HEK293 (cell line): ENCODE results near the gene HINT1.

Source experiments
- CTCF ChIA-PET: fragments of 350-600 bp; formaldehyde crosslinking; extraction: SDS; loops from one replicate; lab custom pipeline; 2021; ENCODE audit warnings: antibody characterized with exemption; lab: Yijun Ruan, JAX
- POLR2A ChIA-PET: fragments of 300-600 bp; formaldehyde crosslinking; extraction: SDS; loops from one replicate; lab custom pipeline; 2020; ENCODE audit warnings: antibody characterized with exemption, inconsistent platforms; lab: Yijun Ruan, JAX
- H3K27ac ChIP-seq: fragments of 200-500 bp; sonication (Bioruptor generic); 2 replicates; pipeline ENCODE4 v1.5.1; 2014; ENCODE audit warnings: low read depth, low read length, control low read depth, inconsistent platforms; ENCODE audit errors: extremely low read depth
- H3K36me3 ChIP-seq, 2 experiments: fragments of 200-500 bp in 1 of 2; sonication (Bioruptor generic) in 1 of 2; 1 replicate in 1 of 2; 2 replicates in 1 of 2; pipeline ENCODE4 v1.5.1; 2014 to 2017; ENCODE audit warnings: inconsistent platforms in 2 of 2, low read length in 2 of 2; ENCODE audit not compliant: control insufficient read depth in 2 of 2, insufficient read depth in 1 of 2
- H3K4me1 ChIP-seq: fragments of 200-500 bp; sonication (Bioruptor generic); 2 replicates; pipeline ENCODE4 v1.5.1; 2014; ENCODE audit warnings: mild to moderate bottlenecking, low read length, inconsistent platforms; ENCODE audit not compliant: control insufficient read depth, insufficient read depth
- H3K4me3 ChIP-seq: 2 replicates; pipeline ENCODE4 v1.5.1; 2011; ENCODE audit warnings: low read depth, mild to moderate bottlenecking, control low read depth, low read length, moderate library complexity
- H3K9me3 ChIP-seq: fragments of 200-500 bp; sonication (Bioruptor generic); 2 replicates; pipeline ENCODE4 v1.5.1; 2014; ENCODE audit warnings: low read depth, low read length, inconsistent platforms; ENCODE audit not compliant: control insufficient read depth, insufficient read depth
- HOXD13 ChIP-seq: sonication (generic); formaldehyde crosslinking; IDR thresholded peaks from 2 replicates; pipeline ENCODE4 v1.8.0; 2022; ENCODE audit warnings: missing genetic modification reagents, borderline replicate concordance
- KLF1 ChIP-seq: fragments of 450-650 bp; formaldehyde crosslinking; IDR thresholded peaks from 2 replicates; pipeline ENCODE4 v1.5.1; 2016; ENCODE audit warnings: missing biosample characterization, missing genetic modification characterization
- PATZ1 ChIP-seq: fragments of 450-650 bp; formaldehyde crosslinking; IDR thresholded peaks from 2 replicates; pipeline ENCODE4 v1.5.1; 2016; ENCODE audit warnings: missing biosample characterization, missing genetic modification characterization
- REPIN1 ChIP-seq: fragments of 450-650 bp; formaldehyde crosslinking; IDR thresholded peaks from 2 replicates; pipeline ENCODE4 v1.5.1; 2017; ENCODE audit warnings: missing biosample characterization, missing genetic modification characterization, low read depth
- SALL2 ChIP-seq: fragments of 450-650 bp; formaldehyde crosslinking; IDR thresholded peaks from 2 replicates; pipeline ENCODE4 v1.5.0; 2017; ENCODE audit warnings: missing biosample characterization, mild to moderate bottlenecking, missing genetic modification characterization, borderline replicate concordance
- SP2 ChIP-seq: fragments of 450-650 bp; formaldehyde crosslinking; IDR thresholded peaks from 2 replicates; pipeline ENCODE4 v1.5.1; 2016; ENCODE audit warnings: missing biosample characterization, missing genetic modification characterization
- SP3 ChIP-seq: fragments of 450-650 bp; formaldehyde crosslinking; IDR thresholded peaks from 2 replicates; pipeline ENCODE4 v1.5.1; 2016; ENCODE audit warnings: missing biosample characterization, missing genetic modification characterization
- ZBTB44 ChIP-seq: fragments of 450-650 bp; IDR thresholded peaks from 2 replicates; pipeline ENCODE4 v1.5.1; 2018; ENCODE audit warnings: missing biosample characterization, mild to moderate bottlenecking, missing genetic modification characterization
- ZBTB49 ChIP-seq: fragments of 450-650 bp; formaldehyde crosslinking; IDR thresholded peaks from 2 replicates; pipeline ENCODE4 v1.5.1; 2016; ENCODE audit warnings: missing biosample characterization, missing genetic modification characterization, low read depth
- ZBTB6 ChIP-seq: fragments of 450-650 bp; formaldehyde crosslinking; IDR thresholded peaks from 2 replicates; pipeline ENCODE4 v1.5.1; 2017; ENCODE audit warnings: missing biosample characterization, missing genetic modification characterization
- ZBTB8A ChIP-seq: fragments of 450-650 bp; formaldehyde crosslinking; IDR thresholded peaks from 2 replicates; pipeline ENCODE4 v1.5.1; 2016; ENCODE audit warnings: missing biosample characterization, missing genetic modification characterization
- ZNF146 ChIP-seq: fragments of 450-650 bp; formaldehyde crosslinking; IDR thresholded peaks from 2 replicates; pipeline ENCODE4 v1.5.1; 2016; ENCODE audit warnings: missing biosample characterization, missing genetic modification characterization
- ZNF175 ChIP-seq: fragments of 450-650 bp; formaldehyde crosslinking; IDR thresholded peaks from 2 replicates; pipeline ENCODE4 v1.5.1; 2016; ENCODE audit warnings: missing biosample characterization, missing genetic modification characterization
- ZNF223 ChIP-seq: fragments of 450-650 bp; formaldehyde crosslinking; IDR thresholded peaks from 2 replicates; pipeline ENCODE4 v1.5.1; 2016; ENCODE audit warnings: missing biosample characterization, missing genetic modification characterization
- ZNF302 ChIP-seq: fragments of 450-650 bp; formaldehyde crosslinking; IDR thresholded peaks from 2 replicates; pipeline ENCODE4 v1.5.1; 2016; ENCODE audit warnings: missing biosample characterization, missing genetic modification characterization, low read depth
- ZNF433 ChIP-seq: fragments of 450-650 bp; formaldehyde crosslinking; IDR thresholded peaks from 2 replicates; pipeline ENCODE4 v1.5.1; 2016; ENCODE audit warnings: missing biosample characterization, missing genetic modification characterization, low read depth
- ZNF501 ChIP-seq: fragments of 450-650 bp; formaldehyde crosslinking; IDR thresholded peaks from 2 replicates; pipeline ENCODE4 v1.5.1; 2016; ENCODE audit warnings: missing biosample characterization, missing genetic modification characterization
- ZNF585B ChIP-seq: fragments of 450-650 bp; formaldehyde crosslinking; IDR thresholded peaks from 2 replicates; pipeline ENCODE4 v1.5.1; 2016; ENCODE audit warnings: missing biosample characterization, missing genetic modification characterization
- ZNF639 ChIP-seq: fragments of 450-650 bp; formaldehyde crosslinking; IDR thresholded peaks from 2 replicates; pipeline ENCODE4 v1.5.1; 2016; ENCODE audit warnings: missing biosample characterization, missing genetic modification characterization
- ZSCAN23 ChIP-seq: fragments of 450-650 bp; formaldehyde crosslinking; IDR thresholded peaks from 2 replicates; pipeline ENCODE4 v1.5.1; 2016; ENCODE audit warnings: missing biosample characterization, missing genetic modification characterization
- ZSCAN4 ChIP-seq: fragments of 450-650 bp; formaldehyde crosslinking; IDR thresholded peaks from 2 replicates; pipeline ENCODE4 v1.5.1; 2017; ENCODE audit warnings: missing biosample characterization, missing genetic modification characterization

HINT1 gene

GRCh38 chr5:131182839-131183238, 17.8 kb upstream of the HINT1 start:
- Histone ChIP-seq H3K4me3 (no peak overlapping the region), H3K36me3 (peaks cover 3 to 5% of the 10 kb centered on the region in 2 experiments), H3K27ac (no peak overlapping the region), H3K4me1 (no peaks in the 10 kb centered on the region), H3K9me3 (no peaks in the 10 kb centered on the region)
- no peak for TF ChIP-seq ZBTB49 (tag by site-specific recombination)
- TF ChIP-seq PATZ1: no peak
- CTCF ChIA-PET: interaction anchor here (1.1 kb wide), 1 partner anchor 82 kb away, joined by 3 read pairs; no protein-coding TSS in a partner anchor
- POLR2A ChIA-PET: no interaction called here

GRCh38 chr5:131180407-131180806, 15.4 kb upstream of the HINT1 start:
- ChIA-PET CTCF (no interaction called here), POLR2A (interaction anchor here (0.7 kb wide), 1 partner anchor 317 kb away, joined by 3 read pairs; no protein-coding TSS in a partner anchor)
- H3K9me3 ChIP-seq: no peaks in the 10 kb centered on the region
- no peak overlapping the region for H3K4me3 ChIP-seq
- TF ChIP-seq ZNF639 (tag by site-specific recombination) (no peak), ZNF223 (no peak), ZNF433 (no peak), ZSCAN4 (tag by site-specific recombination) (no peak), ZSCAN23 (tag by site-specific recombination) (no peak), ZNF302 (no peak), ZNF146 (tag by site-specific recombination) (no peak), HOXD13 (CRISPR knock-in tag) (no peak), REPIN1 (no peak)
- H3K36me3 ChIP-seq: peaks cover 0 to 3% of the 10 kb centered on the region in 2 experiments; a peak in 2 of 3 replicates
- no peaks in the 10 kb centered on the region for H3K4me1 ChIP-seq
- H3K27ac ChIP-seq: no peak overlapping the region

GRCh38 chr5:131171276-131171810, 6.3 kb upstream of the HINT1 start:
- no peaks in the 10 kb centered on the region for H3K9me3 ChIP-seq
- no peak overlapping the region for H3K27ac ChIP-seq
- H3K4me3 ChIP-seq: peak overlapping the region; percentile 69
- no peaks in the 10 kb centered on the region for H3K36me3 ChIP-seq
- CTCF ChIA-PET: interaction anchor here (0.6 kb wide), 1 partner anchor 1006 kb away, joined by 3 read pairs; no protein-coding TSS in a partner anchor
- no peaks in the 10 kb centered on the region for H3K4me1 ChIP-seq
- POLR2A ChIA-PET: no interaction called here
- no peak for TF ChIP-seq ZBTB8A (tag by site-specific recombination)
- no peak for TF ChIP-seq SP3 (tag by site-specific recombination)
- no peak for TF ChIP-seq ZNF175
- no peak for TF ChIP-seq ZBTB44
- no peak for TF ChIP-seq ZNF585B (tag by site-specific recombination)
- no peak for TF ChIP-seq KLF1 (tag by site-specific recombination)
- no peak for TF ChIP-seq SALL2 (tag by site-specific recombination)
- 0 out of 2 replicates have a peak, but pooled peaks have one; percentile 1 for TF ChIP-seq ZNF501 (tag by site-specific recombination)
- peak; percentile 4; the same call in 1 of the 2 replicates for TF ChIP-seq SP2 (tag by site-specific recombination)
- no peak for TF ChIP-seq ZBTB6 (tag by site-specific recombination)
